ENCODE data around the gene FFAR1.

DNA sequence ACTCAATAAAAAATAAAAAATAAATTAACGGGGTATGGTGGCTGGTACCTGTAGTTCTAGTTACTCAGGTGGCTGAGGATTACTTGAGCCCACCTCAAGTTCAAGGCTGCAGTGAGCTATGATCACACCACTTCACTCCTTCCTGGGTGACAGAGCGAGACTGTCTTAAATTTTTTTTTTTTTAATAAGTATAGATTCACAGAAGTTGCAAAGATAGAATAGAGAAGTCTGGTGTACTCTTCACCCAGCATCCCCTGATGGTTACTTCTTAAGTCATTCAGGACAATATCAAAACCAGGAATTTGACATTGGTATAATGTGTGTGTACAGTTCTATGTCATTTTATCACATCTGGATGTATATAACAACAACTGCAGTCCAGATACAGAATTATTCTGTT, 26.4 kb upstream of the FFAR1 start:
- no peak for TF ChIP-seq TAF1 (IDR thresholded peaks at IDR 0.05; ENCODE audit: borderline replicate concordance, insufficient read depth, low read length)
- TF ChIP-seq, protein P1, sequence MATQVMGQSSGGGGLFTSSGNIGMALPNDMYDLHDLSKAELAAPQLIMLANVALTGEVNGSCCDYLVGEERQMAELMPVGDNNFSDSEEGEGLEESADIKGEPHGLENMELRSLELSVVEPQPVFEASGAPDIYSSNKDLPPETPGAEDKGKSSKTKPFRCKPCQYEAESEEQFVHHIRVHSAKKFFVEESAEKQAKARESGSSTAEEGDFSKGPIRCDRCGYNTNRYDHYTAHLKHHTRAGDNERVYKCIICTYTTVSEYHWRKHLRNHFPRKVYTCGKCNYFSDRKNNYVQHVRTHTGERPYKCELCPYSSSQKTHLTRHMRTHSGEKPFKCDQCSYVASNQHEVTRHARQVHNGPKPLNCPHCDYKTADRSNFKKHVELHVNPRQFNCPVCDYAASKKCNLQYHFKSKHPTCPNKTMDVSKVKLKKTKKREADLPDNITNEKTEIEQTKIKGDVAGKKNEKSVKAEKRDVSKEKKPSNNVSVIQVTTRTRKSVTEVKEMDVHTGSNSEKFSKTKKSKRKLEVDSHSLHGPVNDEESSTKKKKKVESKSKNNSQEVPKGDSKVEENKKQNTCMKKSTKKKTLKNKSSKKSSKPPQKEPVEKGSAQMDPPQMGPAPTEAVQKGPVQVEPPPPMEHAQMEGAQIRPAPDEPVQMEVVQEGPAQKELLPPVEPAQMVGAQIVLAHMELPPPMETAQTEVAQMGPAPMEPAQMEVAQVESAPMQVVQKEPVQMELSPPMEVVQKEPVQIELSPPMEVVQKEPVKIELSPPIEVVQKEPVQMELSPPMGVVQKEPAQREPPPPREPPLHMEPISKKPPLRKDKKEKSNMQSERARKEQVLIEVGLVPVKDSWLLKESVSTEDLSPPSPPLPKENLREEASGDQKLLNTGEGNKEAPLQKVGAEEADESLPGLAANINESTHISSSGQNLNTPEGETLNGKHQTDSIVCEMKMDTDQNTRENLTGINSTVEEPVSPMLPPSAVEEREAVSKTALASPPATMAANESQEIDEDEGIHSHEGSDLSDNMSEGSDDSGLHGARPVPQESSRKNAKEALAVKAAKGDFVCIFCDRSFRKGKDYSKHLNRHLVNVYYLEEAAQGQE (IDR thresholded peaks at IDR 0.05; ENCODE audit: insufficient read depth in 1 of 2, low read depth in 2 of 2, low read length in 2 of 2), result no peak
- no peak for TF ChIP-seq POLR2AphosphoS5 (IDR thresholded peaks at IDR 0.05; ENCODE audit: low read depth, low read length)
